Measurements from ENCODE around the gene TJP3.

DNA sequence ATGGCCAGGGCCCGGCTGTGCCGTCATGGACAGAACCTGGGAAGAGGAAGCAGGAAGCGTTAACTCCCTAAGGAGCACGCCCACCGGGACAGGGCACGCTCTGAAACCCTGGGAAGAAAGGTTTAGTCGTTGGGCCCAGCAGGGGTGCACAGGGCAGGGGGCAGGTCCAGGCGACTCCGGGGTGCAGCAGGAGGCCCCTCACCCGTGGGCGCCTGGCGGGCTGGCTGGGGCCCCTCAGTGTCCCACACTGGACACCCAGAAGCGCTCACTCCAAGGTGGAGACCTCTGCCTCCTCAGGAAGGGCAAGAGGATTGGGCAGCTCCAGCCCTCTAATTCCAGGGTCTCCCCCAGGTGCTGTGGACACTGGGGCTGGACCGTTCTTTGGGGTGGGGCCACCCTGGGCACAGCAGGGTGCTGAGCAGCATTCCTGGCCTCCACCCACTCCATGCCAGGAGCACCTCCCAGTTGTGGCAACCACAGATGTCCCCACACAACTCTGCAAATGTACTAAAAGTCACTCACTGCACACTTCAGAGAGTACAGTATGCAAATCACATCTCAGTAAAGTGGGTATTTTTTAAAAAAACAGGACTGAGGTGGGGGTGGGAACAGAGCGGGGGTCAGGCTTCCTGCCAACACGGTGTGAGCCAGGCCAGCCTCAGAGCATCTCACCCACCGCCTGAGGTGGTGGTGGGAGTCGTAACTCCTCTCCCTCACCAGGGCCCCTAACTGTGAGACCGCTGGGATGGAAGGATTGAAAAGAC lies 43.1 kb upstream of the TJP3 start:
- no peak for TF ChIP-seq EZH2 (IDR thresholded peaks at IDR 0.05; ENCODE audit: borderline replicate concordance)
- TF ChIP-seq, protein P1, sequence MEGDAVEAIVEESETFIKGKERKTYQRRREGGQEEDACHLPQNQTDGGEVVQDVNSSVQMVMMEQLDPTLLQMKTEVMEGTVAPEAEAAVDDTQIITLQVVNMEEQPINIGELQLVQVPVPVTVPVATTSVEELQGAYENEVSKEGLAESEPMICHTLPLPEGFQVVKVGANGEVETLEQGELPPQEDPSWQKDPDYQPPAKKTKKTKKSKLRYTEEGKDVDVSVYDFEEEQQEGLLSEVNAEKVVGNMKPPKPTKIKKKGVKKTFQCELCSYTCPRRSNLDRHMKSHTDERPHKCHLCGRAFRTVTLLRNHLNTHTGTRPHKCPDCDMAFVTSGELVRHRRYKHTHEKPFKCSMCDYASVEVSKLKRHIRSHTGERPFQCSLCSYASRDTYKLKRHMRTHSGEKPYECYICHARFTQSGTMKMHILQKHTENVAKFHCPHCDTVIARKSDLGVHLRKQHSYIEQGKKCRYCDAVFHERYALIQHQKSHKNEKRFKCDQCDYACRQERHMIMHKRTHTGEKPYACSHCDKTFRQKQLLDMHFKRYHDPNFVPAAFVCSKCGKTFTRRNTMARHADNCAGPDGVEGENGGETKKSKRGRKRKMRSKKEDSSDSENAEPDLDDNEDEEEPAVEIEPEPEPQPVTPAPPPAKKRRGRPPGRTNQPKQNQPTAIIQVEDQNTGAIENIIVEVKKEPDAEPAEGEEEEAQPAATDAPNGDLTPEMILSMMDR (IDR thresholded peaks at IDR 0.05; ENCODE audit: poor library complexity) = no peak
- TF ChIP-seq EZH2phosphoT487 (IDR thresholded peaks at IDR 0.05; ENCODE audit: low read depth, severe bottlenecking, unreplicated experiment) = no peak

Measured in hepatocyte (in vitro differentiated cells).